IMR-90 (cell line): Measurements from ENCODE around the gene AMZ2.

Experiments
- POLR2A ChIP-seq: IDR thresholded peaks from 2 replicates; pipeline ENCODE4 v1.6.1; 2012; ENCODE audit warnings: mild to moderate bottlenecking, low read depth, low read length
- TF ChIP-seq, protein P1 (sequence below): conservative IDR thresholded peaks from 2 replicates; pipeline ENCODE4 v1.5.1; 2012; ENCODE audit warnings: mild to moderate bottlenecking, low read depth, low read length, improper control_type of control experiment

DNA sequence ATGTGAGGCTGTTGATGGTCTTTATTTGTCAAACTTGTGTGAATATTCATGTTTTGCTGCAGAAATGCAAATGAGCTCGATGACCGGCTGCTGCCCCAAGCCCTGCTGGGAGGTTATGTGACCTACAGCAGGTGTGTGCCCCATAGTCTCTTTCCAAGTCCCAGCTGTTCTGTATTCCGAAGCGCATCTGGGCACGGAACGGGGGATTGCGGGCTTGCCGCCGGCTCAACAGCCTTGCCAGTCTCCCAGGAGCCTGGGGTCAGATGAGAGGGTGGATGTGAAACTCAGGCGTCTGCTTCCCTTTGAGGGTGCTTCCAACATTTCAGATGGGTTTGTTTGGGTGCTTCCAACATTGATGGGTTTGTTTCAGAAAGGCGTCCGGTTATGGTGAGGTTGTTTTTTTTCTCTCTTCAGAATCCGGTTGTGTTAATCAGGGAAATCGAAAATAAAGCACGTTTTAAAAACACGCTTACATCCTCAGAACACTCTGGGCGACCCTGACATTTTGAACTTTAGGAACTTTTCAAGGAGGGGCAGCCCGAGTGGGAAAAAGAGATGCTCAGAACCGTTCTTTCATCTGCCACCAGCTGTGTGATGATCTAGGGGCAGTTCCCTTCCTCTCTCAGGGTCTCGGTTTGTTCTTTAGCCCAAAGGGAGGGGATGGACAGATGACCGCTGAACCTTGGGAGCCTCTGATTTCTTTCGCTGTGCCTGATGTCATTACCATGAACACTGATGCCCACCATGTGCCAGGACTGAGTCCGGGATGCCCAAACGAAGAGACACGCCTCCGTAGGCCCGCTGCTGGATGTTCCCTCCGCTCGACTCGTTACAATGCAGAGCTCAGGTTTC, 47.8 kb upstream of the AMZ2 start:
- TF ChIP-seq POLR2A = no peak
- TF ChIP-seq, protein P1, sequence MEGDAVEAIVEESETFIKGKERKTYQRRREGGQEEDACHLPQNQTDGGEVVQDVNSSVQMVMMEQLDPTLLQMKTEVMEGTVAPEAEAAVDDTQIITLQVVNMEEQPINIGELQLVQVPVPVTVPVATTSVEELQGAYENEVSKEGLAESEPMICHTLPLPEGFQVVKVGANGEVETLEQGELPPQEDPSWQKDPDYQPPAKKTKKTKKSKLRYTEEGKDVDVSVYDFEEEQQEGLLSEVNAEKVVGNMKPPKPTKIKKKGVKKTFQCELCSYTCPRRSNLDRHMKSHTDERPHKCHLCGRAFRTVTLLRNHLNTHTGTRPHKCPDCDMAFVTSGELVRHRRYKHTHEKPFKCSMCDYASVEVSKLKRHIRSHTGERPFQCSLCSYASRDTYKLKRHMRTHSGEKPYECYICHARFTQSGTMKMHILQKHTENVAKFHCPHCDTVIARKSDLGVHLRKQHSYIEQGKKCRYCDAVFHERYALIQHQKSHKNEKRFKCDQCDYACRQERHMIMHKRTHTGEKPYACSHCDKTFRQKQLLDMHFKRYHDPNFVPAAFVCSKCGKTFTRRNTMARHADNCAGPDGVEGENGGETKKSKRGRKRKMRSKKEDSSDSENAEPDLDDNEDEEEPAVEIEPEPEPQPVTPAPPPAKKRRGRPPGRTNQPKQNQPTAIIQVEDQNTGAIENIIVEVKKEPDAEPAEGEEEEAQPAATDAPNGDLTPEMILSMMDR = no peak
